Head of caudate nucleus (tissue), 42 donors: ENCODE data around the gene TLE1.
"Not testable (repeated sequence)": the region's sequence is repeated elsewhere in the genome, so short reads cannot be mapped to it uniquely, and the experiment has no call there.

ENCODE experiments used
- DNase-seq, 42 donors: peaks; one replicate each; pipeline versions ENCODE4 v3.0.0 to v3.0.0-alpha.2; 2020 to 2021; ENCODE audit warnings: mixed read lengths in 7 of 42
- intact Hi-C: fragments of 100-400 bp; cut with DNase I; formaldehyde crosslinking; loops from one replicate; pipeline ENCODE4 v1.15.0; 2022

Gene TLE1

GRCh38 chr9:81595887-81596543, 93.3 kb downstream of the TLE1 start:
- intact Hi-C loops: no loop called here
- peak in 11 of 42 donors; percentile 4 to 59 (median 36) for DNase-seq

DNA sequence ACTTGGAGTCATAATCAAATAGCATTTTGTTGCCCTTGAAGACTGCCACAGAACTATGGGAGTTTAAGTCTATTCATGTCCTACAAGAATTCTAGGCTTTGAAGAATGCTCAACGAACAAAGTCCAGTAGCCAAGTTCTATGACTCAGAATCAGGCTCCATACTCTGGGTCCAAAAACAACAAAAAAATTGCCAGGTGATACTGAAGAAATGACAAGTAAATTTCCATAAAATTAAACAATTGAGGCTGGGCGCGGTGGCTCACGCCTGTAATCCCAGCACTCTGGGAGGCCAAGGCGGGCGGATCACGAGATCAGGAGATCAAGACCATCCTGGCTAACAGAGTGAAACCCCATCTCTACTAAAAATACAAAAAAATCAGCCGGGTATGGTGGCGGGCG, 94.1 kb downstream of the TLE1 start:
- peak in 1 of 42 donors; percentile 36 for DNase-seq
- intact Hi-C loops: not testable (repeated sequence)

DNA sequence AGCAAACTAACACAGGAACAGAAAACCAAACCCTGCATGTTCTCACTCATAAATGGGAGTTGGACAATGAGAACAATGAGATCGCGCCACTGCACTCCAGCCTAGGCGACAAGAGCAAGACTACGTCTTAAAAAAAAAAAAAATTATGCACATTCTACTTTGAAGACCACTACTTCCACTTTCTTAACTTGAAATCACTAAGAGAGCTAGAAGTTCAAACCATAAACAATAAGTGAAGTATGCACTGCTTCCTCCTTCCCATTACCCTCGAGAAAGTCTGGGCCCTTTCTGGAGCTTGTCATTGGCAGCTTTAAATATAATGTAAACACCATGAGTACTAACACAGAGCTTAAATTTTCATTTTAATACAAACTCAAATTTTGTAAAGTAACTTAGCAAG, 94.9 kb downstream of the TLE1 start:
- intact Hi-C loops: no loop called here
- peak in 1 of 42 donors; percentile 22 for DNase-seq

GRCh38 chr9:81592887-81593266, 96.5 kb downstream of the TLE1 start:
- intact Hi-C loops: no loop called here
- peak in 31 of 42 donors; percentile 11 to 72 (median 35) for DNase-seq

DNA sequence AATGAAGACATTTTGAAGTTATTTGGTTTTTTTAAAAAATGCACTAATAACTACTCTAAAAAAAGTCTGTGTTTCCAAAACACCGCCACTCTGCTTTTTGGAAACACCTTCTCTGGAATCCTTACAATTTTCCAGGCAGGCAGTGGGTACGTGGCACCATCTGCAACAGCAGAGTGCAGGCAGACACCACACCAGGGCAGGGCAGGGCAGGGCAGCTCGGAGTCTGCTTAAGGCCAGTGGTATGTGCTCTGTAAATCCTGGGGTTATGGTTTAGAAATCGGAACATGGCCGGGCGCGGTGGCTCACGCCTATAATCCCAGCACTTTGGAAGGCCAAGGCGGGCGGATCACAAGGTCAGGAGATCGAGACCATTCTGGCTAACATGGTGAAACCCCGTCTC, 97.6 kb downstream of the TLE1 start:
- intact Hi-C loops: no loop called here
- no peak for DNase-seq

DNA sequence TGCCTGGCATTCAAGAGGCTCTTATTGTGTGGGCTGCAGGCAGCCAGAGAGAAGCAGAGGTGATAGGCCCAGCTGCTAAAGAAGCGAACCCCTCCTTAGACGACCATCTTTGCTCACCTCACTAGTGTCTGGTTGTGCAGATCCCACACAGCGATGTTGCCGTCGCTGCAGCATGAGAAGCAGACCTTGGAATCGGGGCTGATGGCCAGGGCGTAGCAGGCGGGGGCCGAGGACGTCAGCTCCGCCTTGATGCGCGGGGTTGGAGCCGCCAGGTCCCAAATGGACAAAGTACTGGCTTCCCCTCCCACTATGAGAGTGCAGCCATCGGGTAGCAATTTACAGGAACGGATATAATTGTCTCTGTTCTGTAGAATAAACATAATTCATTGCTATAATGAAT, 98.7 kb downstream of the TLE1 start:
- intact Hi-C loops: no loop called here
- DNase-seq: no peak

DNA sequence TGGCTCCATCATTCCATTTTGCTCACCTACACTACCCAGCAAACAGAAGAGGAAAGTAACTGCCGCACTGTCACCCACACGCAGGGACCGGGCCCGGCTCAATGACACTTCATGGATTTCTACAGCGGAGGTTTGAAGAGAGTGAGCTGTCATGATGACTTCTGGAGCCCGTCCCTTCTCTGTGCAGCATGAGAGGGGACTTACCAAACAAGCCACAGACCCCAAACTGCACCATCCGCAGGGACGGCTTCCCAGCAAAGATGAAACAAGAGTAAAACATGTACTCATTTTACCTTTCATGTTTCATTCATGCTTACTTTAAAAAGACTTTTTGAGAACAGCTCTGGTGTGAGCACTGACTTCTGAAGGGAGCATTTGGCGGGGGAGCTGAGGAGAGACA, 99.5 kb downstream of the TLE1 start:
- peak in 8 of 42 donors; percentile 7 to 47 (median 30) for DNase-seq
- intact Hi-C loops: no loop called here

- intact Hi-C loops: no loop called here
- no peak for DNase-seq
These were observed 100.0 kb downstream of the TLE1 start for GRCh38 chr9:81589392-81589791.

- intact Hi-C loops: no loop called here
- DNase-seq: peak in 2 of 42 donors; percentile 28 to 43
These were observed 101.0 kb downstream of the TLE1 start for GRCh38 chr9:81588148-81588871.

GRCh38 chr9:81586786-81587185, 102.6 kb downstream of the TLE1 start:
- no peak for DNase-seq
- intact Hi-C loops: no loop called here

- intact Hi-C loops: no loop called here
- no peak for DNase-seq
These were observed 104.1 kb downstream of the TLE1 start for GRCh38 chr9:81585191-81585763.

DNA sequence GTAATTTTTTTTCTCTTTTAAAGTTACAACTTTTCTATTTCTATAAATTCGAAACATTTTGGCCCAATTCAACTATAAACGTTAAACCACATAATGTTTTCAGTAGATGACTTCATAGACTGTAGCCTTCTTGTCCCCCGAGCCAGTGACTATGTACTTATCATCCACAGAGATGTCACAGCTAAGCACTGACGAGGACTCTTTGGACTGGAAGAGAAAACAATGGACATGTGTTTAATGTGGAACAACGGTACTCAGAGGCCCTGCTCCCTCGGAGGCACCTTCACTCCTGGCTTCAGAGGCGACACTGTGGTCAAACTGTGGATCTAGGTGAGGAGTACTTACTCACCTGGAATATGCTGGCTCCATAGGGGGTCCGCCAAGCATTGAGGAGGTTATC, 105.2 kb downstream of the TLE1 start:
- DNase-seq: no peak
- intact Hi-C loops: no loop called here

GRCh38 chr9:81581986-81582385, 107.4 kb downstream of the TLE1 start:
- no peak for DNase-seq
- intact Hi-C loops: no loop called here

GRCh38 chr9:81579381-81579780, 110.0 kb downstream of the TLE1 start:
- DNase-seq: no peak
- intact Hi-C loops: no loop called here

- intact Hi-C loops: no loop called here
These were observed 110.7 kb downstream of the TLE1 start for GRCh38 chr9:81578606-81579005.

GRCh38 chr9:81575956-81576355, 113.4 kb downstream of the TLE1 start:
- DNase-seq: no peak
- intact Hi-C loops: no loop called here

More at GRCh38 chr9:81578606-81579005, 110.7 kb downstream of the TLE1 start:
- no peak for DNase-seq

- intact Hi-C loops: no loop called here
- no peak for DNase-seq
These were observed 114.9 kb downstream of the TLE1 start for GRCh38 chr9:81574405-81574804.

- intact Hi-C loops: no loop called here
- peak in 3 of 42 donors; percentile 22 to 44 (median 25) for DNase-seq
These were observed 115.7 kb downstream of the TLE1 start for GRCh38 chr9:81573415-81574321.

- intact Hi-C loops: no loop called here
These were observed 119.3 kb downstream of the TLE1 start for GRCh38 chr9:81570083-81570482.

More at GRCh38 chr9:81570083-81570482, 119.3 kb downstream of the TLE1 start:
- no peak for DNase-seq
